IMR-90 (cell line): ENCODE measurements around the gene PRM2. TPM values are rescaled to one million over a fixed set of nuclear protein-coding genes. Genes with fewer than 3 reads are reported as not detected.

ENCODE experiments used
- ATAC-seq: fragments of 200-7000 bp; cut with Tn5 transposase; 2 replicates; pipeline ENCODE4 v1.9.1; 2020; ENCODE audit warnings: low read depth, mild to moderate bottlenecking, moderate library complexity
- BruUV-seq: library from RNA; stranded (reverse); fragments of 400-500 nt; replicated peaks from 2 replicates; lab custom pipeline; 2021; lab: Mats Ljungman, UMichigan
- CTCF ChIA-PET: fragments of 300-600 bp; formaldehyde crosslinking; extraction: SDS; loops from one replicate; lab custom pipeline; 2021; ENCODE audit warnings: antibody characterized with exemption; lab: Yijun Ruan, JAX
- POLR2A ChIA-PET: fragments of 300-600 bp; sonication (Branson Sonifier 250); formaldehyde crosslinking; loops from one replicate; lab custom pipeline; 2022; ENCODE audit warnings: antibody characterized with exemption; ENCODE audit not compliant: unreplicated experiment; lab: Charles Lee
- DNase-seq: peaks from one replicate; pipeline ENCODE4 v3.0.0; 2013
- H2AFZ ChIP-seq: replicated peaks from 2 replicates; pipeline ENCODE3; 2013; ENCODE audit warnings: low read length, mild to moderate bottlenecking; ENCODE audit not compliant: poor library complexity
- H2AK5ac ChIP-seq: 2 replicates; pipeline ENCODE4 v1.6.1; 2013; ENCODE audit warnings: low read depth, low read length, inconsistent platforms
- H2AK9ac ChIP-seq: replicated peaks from 2 replicates; pipeline ENCODE3; 2013; ENCODE audit warnings: mild to moderate bottlenecking, low read depth, low read length, moderate library complexity; ENCODE audit not compliant: poor library complexity
- H2BK120ac ChIP-seq: 2 replicates; pipeline ENCODE4 v1.6.1; 2013; ENCODE audit warnings: low read depth, low read length, inconsistent platforms
- H2BK15ac ChIP-seq: 3 replicates; pipeline ENCODE4 v1.6.1; 2013; ENCODE audit warnings: low read depth, low read length, inconsistent platforms
- H2BK20ac ChIP-seq: 2 replicates; pipeline ENCODE4 v1.6.1; 2013; ENCODE audit warnings: low read depth, mild to moderate bottlenecking, inconsistent platforms, low read length, moderate library complexity
- H2BK5ac ChIP-seq: 2 replicates; pipeline ENCODE4 v1.6.1; 2013; ENCODE audit warnings: mild to moderate bottlenecking, low read depth, low read length, inconsistent platforms; ENCODE audit not compliant: poor library complexity, severe bottlenecking
- H3K14ac ChIP-seq: replicated peaks from 2 replicates; pipeline ENCODE4 v1.6.1; 2013; ENCODE audit warnings: low read depth, low read length, inconsistent platforms
- H3K18ac ChIP-seq: 2 replicates; pipeline ENCODE4 v1.6.1; 2013; ENCODE audit warnings: low read depth, low read length, control low read depth
- H3K23ac ChIP-seq: 2 replicates; pipeline ENCODE4 v1.6.1; 2013; ENCODE audit warnings: low read depth, low read length, inconsistent platforms
- H3K27ac ChIP-seq: 2 replicates; pipeline ENCODE4 v1.5.1; 2013; ENCODE audit warnings: mild to moderate bottlenecking, control low read depth, low read length; ENCODE audit not compliant: insufficient read depth
- H3K27me3 ChIP-seq: 2 replicates; pipeline ENCODE4 v1.6.1; 2013; ENCODE audit warnings: low read length; ENCODE audit not compliant: control insufficient read depth, insufficient read depth
- H3K36me3 ChIP-seq: 2 replicates; pipeline ENCODE4 v1.6.1; 2013; ENCODE audit warnings: low read length, mixed read lengths; ENCODE audit not compliant: control insufficient read depth, insufficient read depth
- H3K4ac ChIP-seq: 2 replicates; pipeline ENCODE4 v1.6.1; 2013; ENCODE audit warnings: low read depth, low read length, inconsistent platforms
- H3K4me1 ChIP-seq: 2 replicates; pipeline ENCODE4 v1.6.1; 2013; ENCODE audit warnings: low read length, mixed read lengths; ENCODE audit not compliant: control insufficient read depth, insufficient read depth
- H3K4me2 ChIP-seq: 2 replicates; pipeline ENCODE4 v1.6.1; 2013; ENCODE audit warnings: low read depth, mild to moderate bottlenecking, control low read depth, low read length, moderate library complexity
- H3K4me3 ChIP-seq: 2 replicates; pipeline ENCODE4 v1.5.1; 2013; ENCODE audit warnings: low read depth, mild to moderate bottlenecking, control low read depth, low read length, moderate library complexity; ENCODE audit not compliant: insufficient read depth
- H3K56ac ChIP-seq: 2 replicates; pipeline ENCODE4 v1.6.1; 2013; ENCODE audit warnings: low read length, inconsistent platforms; ENCODE audit not compliant: insufficient read depth; ENCODE audit errors: extremely low read depth
- H3K79me1 ChIP-seq, 2 experiments: 2 replicates each; pipeline ENCODE4 v1.6.1; 2013; ENCODE audit warnings: low read length in 2 of 2, inconsistent platforms in 1 of 2, low read depth in 1 of 2
- H3K9ac ChIP-seq: 2 replicates; pipeline ENCODE4 v1.6.1; 2013; ENCODE audit warnings: low read depth, low read length, control low read depth
- H3K9me1 ChIP-seq: 2 replicates; pipeline ENCODE4 v1.6.1; 2013; ENCODE audit warnings: low read length, inconsistent platforms; ENCODE audit not compliant: insufficient read depth
- H3K9me3 ChIP-seq: 2 replicates; pipeline ENCODE4 v1.6.1; 2013; ENCODE audit warnings: low read length; ENCODE audit not compliant: control insufficient read depth, insufficient read depth
- H4K20me1 ChIP-seq: 2 replicates; pipeline ENCODE4 v1.6.1; 2013; ENCODE audit warnings: low read length, inconsistent platforms; ENCODE audit not compliant: insufficient read depth
- H4K5ac ChIP-seq: 2 replicates; pipeline ENCODE4 v1.6.1; 2013; ENCODE audit warnings: mild to moderate bottlenecking, low read depth, low read length, control low read depth
- H4K8ac ChIP-seq, 2 experiments: 2 replicates each; pipeline ENCODE4 v1.6.1; 2013; ENCODE audit warnings: low read depth in 2 of 2, low read length in 2 of 2, control low read depth in 1 of 2, inconsistent platforms in 1 of 2
- H4K91ac ChIP-seq: 2 replicates; pipeline ENCODE4 v1.6.1; 2013; ENCODE audit warnings: low read depth, low read length, inconsistent platforms; ENCODE audit not compliant: insufficient read depth
- BHLHE40 ChIP-seq: fragments of 150-350 bp; IDR thresholded peaks from 2 replicates; pipeline ENCODE4 v1.6.1; 2016; ENCODE audit warnings: mild to moderate bottlenecking, low read depth, low read length
- CEBPB ChIP-seq: IDR thresholded peaks from 2 replicates; pipeline ENCODE4 v1.6.1; 2012; ENCODE audit warnings: low read depth, low read length, improper control_type of control experiment
- MAZ ChIP-seq: IDR thresholded peaks from 2 replicates; pipeline ENCODE4 v1.6.1; 2012; ENCODE audit warnings: low read depth, mild to moderate bottlenecking, low read length, improper control_type of control experiment, moderate library complexity, borderline replicate concordance
- MXI1 ChIP-seq: IDR thresholded peaks from 2 replicates; pipeline ENCODE4 v1.6.1; 2012; ENCODE audit warnings: low read depth, mild to moderate bottlenecking, low read length, moderate library complexity, borderline replicate concordance
- POLR2A ChIP-seq: IDR thresholded peaks from 2 replicates; pipeline ENCODE4 v1.6.1; 2012; ENCODE audit warnings: mild to moderate bottlenecking, low read depth, low read length
- RAD21 ChIP-seq: IDR thresholded peaks from 2 replicates; pipeline ENCODE4 v1.6.1; 2012; ENCODE audit warnings: low read length, improper control_type of control experiment
- RCOR1 ChIP-seq: IDR thresholded peaks from 2 replicates; pipeline ENCODE4 v1.6.1; 2012; ENCODE audit warnings: mild to moderate bottlenecking, low read length, improper control_type of control experiment; ENCODE audit not compliant: insufficient replicate concordance
- SMC3 ChIP-seq: fragments of 150-350 bp; IDR thresholded peaks from 2 replicates; pipeline ENCODE4 v1.6.1; 2016; ENCODE audit warnings: low read depth, mild to moderate bottlenecking, antibody characterized with exemption, low read length, moderate library complexity
- USF2 ChIP-seq: fragments of 150-350 bp; IDR thresholded peaks from 2 replicates; pipeline ENCODE4 v1.6.1; 2017; ENCODE audit warnings: mild to moderate bottlenecking, antibody characterized with exemption, low read length, low read depth
- WGBS, 2 experiments: methylation state at CpG; one replicate each; pipeline versions ENCODE4 v1.1.5 to v1.1.7; 2013; ENCODE audit warnings: missing lambda C conversion rate in 2 of 2; ENCODE audit not compliant: insufficient read length in 1 of 2; ENCODE audit errors: extremely low coverage in 2 of 2; 5-methylcytosine and 5-hydroxymethylcytosine counted together
- dilution Hi-C: fragments of 300-500 bp; cut with HindIII; formaldehyde crosslinking; loops from one replicate; pipeline ENCODE4 v1.14.3; 2018; ENCODE audit warnings: low sequenced_read_pairs; ENCODE audit not compliant: unreplicated experiment
- in situ Hi-C: fragments of 300-500 bp; cut with MboI; formaldehyde crosslinking; loops from 3 replicates; pipeline ENCODE4 v1.14.3; 2019; ENCODE audit warnings: low sequenced_read_pairs, inconsistent platforms, mixed read lengths
- intact Hi-C: fragments of 100-400 bp; cut with micrococcal nuclease; formaldehyde crosslinking; loops from 2 replicates; pipeline ENCODE4 v1.10.0; 2022
- polyA plus RNA-seq, 3 experiments: library from polyadenylated mRNA; depleted of rRNA; stranded (reverse); fragments of >200 nt; gene quantifications; 2 replicates each; pipeline ENCODE4 v1.2.3, GENCODE V29; 2012; ENCODE audit warnings: low replicate concordance in 1 of 3
- total RNA-seq: library from RNA; depleted of rRNA; stranded (reverse); fragments of >200 nt; gene quantifications from 2 replicates; pipeline ENCODE4 v1.2.3, GENCODE V29; 2012
- TF ChIP-seq, protein P1 (sequence below): conservative IDR thresholded peaks from 2 replicates; pipeline ENCODE4 v1.5.1; 2012; ENCODE audit warnings: mild to moderate bottlenecking, low read depth, low read length, improper control_type of control experiment

PRM2 gene
- total and polyA plus RNA-seq, 2 of the 4 experiments (the other 2 are of a cell fraction) = not detected

GRCh38 chr16:11256661-11257130 lies 19.6 kb downstream of the PRM2 start (continued):
- TF ChIP-seq RAD21 = no peak
- no peak for TF ChIP-seq CEBPB

DNA sequence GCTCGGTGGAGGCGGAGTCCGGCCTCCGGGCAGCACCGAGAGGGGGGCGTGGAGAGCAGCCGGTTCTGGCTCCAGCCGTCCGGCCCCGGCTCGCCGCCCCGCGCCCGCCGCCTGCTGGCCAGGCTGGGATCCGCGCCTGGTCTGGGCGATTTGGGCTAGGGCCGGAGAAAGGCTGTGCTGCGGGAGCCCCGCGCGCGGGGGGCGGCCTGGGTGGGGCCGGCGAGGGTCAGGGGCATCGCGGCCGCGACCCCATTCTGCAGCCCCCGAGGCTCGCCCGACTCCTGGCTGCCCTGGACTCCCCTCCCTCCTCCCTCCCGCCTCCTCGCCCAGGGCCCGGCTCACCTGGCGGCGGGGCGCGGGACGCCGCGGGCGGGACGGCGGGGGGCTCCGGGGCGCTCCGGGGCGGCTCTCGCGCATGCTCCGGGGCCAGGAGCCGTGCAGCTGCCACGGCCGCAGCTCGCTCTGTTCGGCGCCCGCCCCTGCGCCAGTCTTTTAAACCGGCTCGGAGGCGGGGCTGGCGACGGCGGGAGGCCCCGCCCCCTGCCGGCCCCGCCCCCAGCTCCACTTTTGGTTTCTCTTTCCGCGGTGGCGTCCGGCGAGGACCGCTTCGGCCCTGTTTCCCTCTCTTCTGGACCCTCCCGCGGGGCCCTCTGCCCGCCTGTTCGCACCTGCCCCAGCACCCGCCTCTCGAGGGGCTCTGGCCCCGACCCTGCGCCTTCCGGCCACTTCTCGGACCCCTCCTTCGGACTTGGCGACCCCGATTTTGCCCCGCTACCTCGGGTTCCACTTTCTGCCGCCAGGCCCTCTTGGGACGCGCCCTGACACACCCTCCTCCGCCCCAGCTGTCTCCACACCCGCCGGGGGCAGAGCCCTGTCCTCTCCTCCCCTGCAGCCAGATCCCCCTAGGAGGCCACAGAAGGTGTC lies 20.3 kb downstream of the PRM2 start, which contains the start of gene SOCS1:
TSS of gene SOCS1 (minus strand) at position 468 of the 924 bp plus-strand sequence. CDS start 726 bp downstream, outside the sequence.
- peak within 1 kb of the TSS; percentile 82 for H4K91ac ChIP-seq
- H3K36me3 ChIP-seq = peaks cover 31% of the 10 kb centered on the region
- H3K14ac ChIP-seq = peak within 1 kb of the TSS; percentile 84
- peaks cover 45% of the 10 kb centered on the region for H4K20me1 ChIP-seq
- peak within 1 kb of the TSS; percentile 84 for H3K4ac ChIP-seq
- peak within 1 kb of the TSS; percentile 31; the same call in 1 of the 2 replicates for H2BK20ac ChIP-seq
- peak within 1 kb of the TSS; percentile 98 for H2AK9ac ChIP-seq
- H4K5ac ChIP-seq = peak within 1 kb of the TSS; percentile 61
- dilution Hi-C loops = no loop called here
- peak within 1 kb of the TSS; percentile 82 for H3K23ac ChIP-seq
- H3K9me3 ChIP-seq = no peaks in the 10 kb centered on the region
- H3K4me1 ChIP-seq = peaks cover 21% of the 10 kb centered on the region
- peak within 1 kb of the TSS; percentile 97 for H3K27ac ChIP-seq
- ATAC-seq (peak; percentile 76), DNase-seq (peak; percentile 84)
- H3K9ac ChIP-seq = peak within 1 kb of the TSS; percentile 91
- peak within 1 kb of the TSS; percentile 77; the same call in 1 of the 3 replicates for H2BK15ac ChIP-seq
- CTCF ChIA-PET = interaction anchor here (0.6 to 2.6 kb wide), 22 partner anchors 14 to 297 kb away, joined by 3 to 14 read pairs (median 4); no protein-coding TSS in a partner anchor
- POLR2A ChIA-PET = interaction anchor here (0.5 to 1.8 kb wide), 21 partner anchors 18 to 305 kb away, joined by 3 to 18 read pairs (median 5); partner anchors contain the start of gene PRM3
- H3K79me1 ChIP-seq = peaks cover 14 to 40% of the 10 kb centered on the region in 2 experiments; a peak in 3 of 4 replicates
- in situ Hi-C loops = loop anchor here (5.0 kb wide), 1 partner anchor 106 kb away; no protein-coding TSS in a partner anchor
- WGBS, 2 experiments = 0% methylated on average over 47 of the region's 100 CpGs; no CpG with 5 or more reads in 1 of the 2 experiments
- H3K18ac ChIP-seq = peak within 1 kb of the TSS; percentile 51; the same call in 1 of the 2 replicates
- peak within 1 kb of the TSS; percentile 61; the same call in 1 of the 2 replicates for H3K56ac ChIP-seq
- peak within 1 kb of the TSS; percentile 85 for H2BK120ac ChIP-seq
- intact Hi-C loops = loop anchor here (1.0 to 10.0 kb wide), 5 partner anchors 100 to 292 kb away; no protein-coding TSS in a partner anchor
- H2AK5ac ChIP-seq = peak within 1 kb of the TSS; percentile 69
- peak within 1 kb of the TSS; percentile 94 for H2AFZ ChIP-seq
- H3K9me1 ChIP-seq = peaks cover 9% of the 10 kb centered on the region; the same call in 1 of the 2 replicates
- peak within 1 kb of the TSS; percentile 53 to 81; a peak in 3 of 4 replicates for H4K8ac ChIP-seq
- H3K4me2 ChIP-seq = peak within 1 kb of the TSS; percentile 82
- H3K27me3 ChIP-seq = no peaks in the 10 kb centered on the region
- BruUV-seq = no TSS peak
- peak within 1 kb of the TSS; percentile 87 for H3K4me3 ChIP-seq
- H2BK5ac ChIP-seq = peak within 1 kb of the TSS; percentile 90
- TF ChIP-seq MAZ (peak; percentile 81), POLR2A (peak; percentile 99), RAD21 (peak; percentile 85), CEBPB (no peak), RCOR1 (no peak), SMC3 (peak; percentile 84), MXI1 (0 out of 2 replicates have a peak, but pooled peaks have one; percentile 49), BHLHE40 (no peak), USF2 (no peak)
- TF ChIP-seq, protein P1, sequence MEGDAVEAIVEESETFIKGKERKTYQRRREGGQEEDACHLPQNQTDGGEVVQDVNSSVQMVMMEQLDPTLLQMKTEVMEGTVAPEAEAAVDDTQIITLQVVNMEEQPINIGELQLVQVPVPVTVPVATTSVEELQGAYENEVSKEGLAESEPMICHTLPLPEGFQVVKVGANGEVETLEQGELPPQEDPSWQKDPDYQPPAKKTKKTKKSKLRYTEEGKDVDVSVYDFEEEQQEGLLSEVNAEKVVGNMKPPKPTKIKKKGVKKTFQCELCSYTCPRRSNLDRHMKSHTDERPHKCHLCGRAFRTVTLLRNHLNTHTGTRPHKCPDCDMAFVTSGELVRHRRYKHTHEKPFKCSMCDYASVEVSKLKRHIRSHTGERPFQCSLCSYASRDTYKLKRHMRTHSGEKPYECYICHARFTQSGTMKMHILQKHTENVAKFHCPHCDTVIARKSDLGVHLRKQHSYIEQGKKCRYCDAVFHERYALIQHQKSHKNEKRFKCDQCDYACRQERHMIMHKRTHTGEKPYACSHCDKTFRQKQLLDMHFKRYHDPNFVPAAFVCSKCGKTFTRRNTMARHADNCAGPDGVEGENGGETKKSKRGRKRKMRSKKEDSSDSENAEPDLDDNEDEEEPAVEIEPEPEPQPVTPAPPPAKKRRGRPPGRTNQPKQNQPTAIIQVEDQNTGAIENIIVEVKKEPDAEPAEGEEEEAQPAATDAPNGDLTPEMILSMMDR = peak; percentile 82
